ENCODE measurements around the gene SYTL3.

SYTL3 gene

DNA sequence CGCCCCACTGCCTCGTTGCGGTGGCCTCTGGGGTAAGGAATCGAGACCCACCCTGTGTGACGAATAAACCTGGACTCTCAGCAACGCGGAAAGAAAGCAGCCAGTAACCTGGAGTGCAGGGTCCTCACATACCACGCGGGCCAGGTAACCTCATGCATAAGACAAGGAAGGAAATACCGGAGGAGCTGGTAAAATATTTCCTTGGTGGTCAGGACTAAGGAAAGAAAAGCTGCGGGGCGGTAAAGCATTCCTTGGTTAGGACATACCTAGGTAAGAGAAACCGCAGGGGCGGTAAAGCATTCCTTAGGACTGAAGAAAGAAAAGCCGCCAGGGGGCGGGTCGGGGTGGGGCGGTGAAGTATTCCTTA is 80.7 kb downstream of the SYTL3 start:
- TF ChIP-seq GATA2 (IDR thresholded peaks at IDR 0.05; ENCODE audit: low read depth, low read length) (no peak), GATA3 (IDR thresholded peaks at IDR 0.05; ENCODE audit: low read depth, low read length) (no peak)

DNA sequence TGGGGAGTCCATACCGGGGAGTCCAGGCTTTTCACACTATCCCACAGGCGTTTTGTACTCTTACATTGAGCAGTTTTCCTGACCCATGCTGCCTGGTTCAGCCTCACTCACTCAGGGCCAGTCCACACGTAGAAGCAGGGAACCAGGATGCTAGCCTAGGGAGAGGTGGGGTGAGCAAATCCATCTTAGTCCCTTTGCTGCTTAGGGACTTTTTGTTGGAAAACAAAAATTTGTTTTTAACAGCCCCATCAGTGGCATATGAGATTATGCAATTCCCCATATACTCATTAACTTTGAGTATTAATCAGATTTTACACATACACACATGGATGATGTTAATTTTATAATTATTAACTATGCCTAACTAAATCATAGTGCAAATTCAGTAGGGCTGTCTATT is 85.2 kb downstream of the SYTL3 start:
- TF ChIP-seq GATA3 (IDR thresholded peaks at IDR 0.05; ENCODE audit: low read depth, low read length) (no peak), GATA2 (IDR thresholded peaks at IDR 0.05; ENCODE audit: low read depth, low read length) (no peak)

DNA sequence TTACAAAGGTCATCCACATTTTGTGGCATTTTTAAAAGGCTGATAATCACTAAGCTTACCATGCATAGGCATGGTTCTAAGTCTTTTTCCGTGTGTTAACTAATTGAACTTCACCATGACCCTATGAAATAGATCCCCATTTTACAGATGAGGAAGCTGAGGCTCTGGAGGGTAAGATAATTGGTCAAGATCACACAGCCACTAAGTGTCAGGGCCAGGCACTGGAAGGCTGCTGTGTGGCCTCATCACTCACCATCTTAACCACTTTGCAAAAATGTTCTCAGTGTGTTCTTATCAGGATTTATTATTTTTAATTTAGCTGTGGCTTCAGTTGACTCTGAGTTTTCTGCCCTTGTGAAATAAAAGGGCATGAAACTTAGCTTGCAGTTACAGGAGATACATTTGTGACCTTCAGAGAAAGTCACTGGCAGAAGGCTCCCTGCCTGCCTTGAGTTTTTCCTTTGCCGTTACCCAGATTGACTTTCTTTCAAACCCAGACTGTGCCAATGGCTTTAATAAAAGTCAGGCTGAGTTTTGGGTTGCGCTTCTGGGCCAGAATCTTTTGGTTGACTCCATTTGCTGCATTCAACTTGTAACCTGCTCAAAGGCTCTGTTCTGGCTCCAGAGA is 87.3 kb downstream of the SYTL3 start:
- TF ChIP-seq GATA3 (IDR thresholded peaks at IDR 0.05; ENCODE audit: low read depth, low read length) (no peak), GATA2 (IDR thresholded peaks at IDR 0.05; ENCODE audit: low read depth, low read length) (no peak)

GRCh38 chr6:158737710-158738615 is 88.1 kb downstream of the SYTL3 start:
- no peak for TF ChIP-seq GATA2 (IDR thresholded peaks at IDR 0.05; ENCODE audit: low read depth, low read length)
- TF ChIP-seq GATA3 (IDR thresholded peaks at IDR 0.05; ENCODE audit: low read depth, low read length) = no peak

DNA sequence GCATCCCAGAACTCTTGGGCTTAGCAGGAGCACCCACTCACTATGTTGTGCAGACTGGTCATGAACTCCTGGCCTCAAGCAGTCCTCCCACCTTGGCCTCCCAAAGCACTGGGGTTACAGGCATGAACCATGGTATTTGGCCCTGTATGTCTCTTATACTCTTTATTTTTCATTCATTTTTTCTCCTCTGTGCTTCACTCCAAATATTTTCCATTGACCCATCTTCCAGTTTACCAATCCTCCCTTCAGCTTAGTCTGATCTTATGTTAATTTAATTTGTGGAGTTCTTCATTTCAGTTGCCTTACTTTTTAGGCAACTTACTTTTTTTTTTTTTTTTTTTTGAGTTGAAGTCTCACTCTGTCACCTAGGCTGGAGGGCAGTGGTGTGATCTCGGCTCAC is 89.8 kb downstream of the SYTL3 start:
- TF ChIP-seq GATA2 (IDR thresholded peaks at IDR 0.05; ENCODE audit: low read depth, low read length) = no peak
- TF ChIP-seq GATA3 (IDR thresholded peaks at IDR 0.05; ENCODE audit: low read depth, low read length) = no peak

DNA sequence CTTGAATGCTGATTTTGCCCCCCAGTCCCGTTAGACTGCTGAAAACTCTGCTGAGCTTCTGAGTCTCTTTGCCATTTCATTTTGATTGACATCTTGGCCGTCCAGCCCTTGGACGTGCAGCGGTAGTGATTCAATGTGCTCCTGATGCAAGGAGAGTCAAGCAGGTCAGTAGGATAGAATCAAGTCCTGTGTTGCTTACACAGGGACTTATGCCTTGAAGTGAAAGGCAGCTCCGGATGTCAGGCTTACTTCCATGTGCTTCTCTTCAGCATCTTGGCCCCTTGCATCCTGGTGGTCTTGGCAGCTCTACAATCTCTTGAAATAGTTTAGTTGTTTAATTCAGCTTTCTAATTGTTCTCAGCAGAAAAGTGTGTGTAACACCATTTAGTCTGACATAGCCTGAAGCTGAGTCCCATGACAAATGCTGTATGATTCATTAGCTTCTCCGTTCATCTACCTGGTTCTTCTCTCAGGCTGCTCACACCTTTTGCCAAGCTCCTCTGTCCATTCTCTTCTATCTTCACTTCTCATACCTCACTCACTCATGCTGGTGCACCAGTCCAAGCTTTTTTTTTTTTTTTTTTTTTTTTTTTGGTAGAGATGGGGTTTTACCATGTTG is 93.3 kb downstream of the SYTL3 start:
- no peak for TF ChIP-seq GATA2 (IDR thresholded peaks at IDR 0.05; ENCODE audit: low read depth, low read length)
- TF ChIP-seq GATA3 (IDR thresholded peaks at IDR 0.05; ENCODE audit: low read depth, low read length) = no peak

GRCh38 chr6:158744986-158745430 is 95.2 kb downstream of the SYTL3 start:
- peak; percentile 84 for TF ChIP-seq GATA2 (IDR thresholded peaks at IDR 0.05; ENCODE audit: low read depth, low read length)
- TF ChIP-seq GATA3 (IDR thresholded peaks at IDR 0.05; ENCODE audit: low read depth, low read length) = peak; percentile 21; the same call in 1 of the 2 replicates

DNA sequence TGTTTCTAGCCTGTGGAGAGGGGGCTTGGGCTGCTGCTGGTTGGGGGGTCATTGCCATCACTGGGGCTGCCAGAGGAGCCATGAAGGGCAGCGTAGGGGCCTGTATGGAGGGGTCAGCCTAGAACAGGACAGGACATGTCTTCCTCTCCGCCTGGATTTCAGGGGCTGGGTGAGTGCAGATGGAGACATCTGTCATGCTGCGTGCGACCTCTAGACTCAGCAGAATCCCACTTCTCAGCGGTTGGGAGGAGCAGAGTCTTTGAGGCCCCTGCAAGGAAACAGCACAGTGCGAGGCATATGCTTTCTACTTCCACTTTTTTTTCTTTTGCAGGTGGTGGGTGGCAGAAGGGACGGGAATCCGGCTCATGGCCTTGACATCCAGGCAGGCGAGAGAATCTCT is 101.4 kb downstream of the SYTL3 start:
- TF ChIP-seq GATA2 (IDR thresholded peaks at IDR 0.05; ENCODE audit: low read depth, low read length) (no peak), GATA3 (IDR thresholded peaks at IDR 0.05; ENCODE audit: low read depth, low read length) (no peak)

- no peak for TF ChIP-seq GATA3 (IDR thresholded peaks at IDR 0.05; ENCODE audit: low read depth, low read length)
- no peak for TF ChIP-seq GATA2 (IDR thresholded peaks at IDR 0.05; ENCODE audit: low read depth, low read length)
Observed at GRCh38 chr6:158751921-158752320, 102.1 kb downstream of the SYTL3 start.

- TF ChIP-seq GATA3 (IDR thresholded peaks at IDR 0.05; ENCODE audit: low read depth, low read length) (no peak), GATA2 (IDR thresholded peaks at IDR 0.05; ENCODE audit: low read depth, low read length) (0 out of 2 replicates have a peak, but pooled peaks have one; percentile 4)
Observed at GRCh38 chr6:158752613-158753012, 102.8 kb downstream of the SYTL3 start.

DNA sequence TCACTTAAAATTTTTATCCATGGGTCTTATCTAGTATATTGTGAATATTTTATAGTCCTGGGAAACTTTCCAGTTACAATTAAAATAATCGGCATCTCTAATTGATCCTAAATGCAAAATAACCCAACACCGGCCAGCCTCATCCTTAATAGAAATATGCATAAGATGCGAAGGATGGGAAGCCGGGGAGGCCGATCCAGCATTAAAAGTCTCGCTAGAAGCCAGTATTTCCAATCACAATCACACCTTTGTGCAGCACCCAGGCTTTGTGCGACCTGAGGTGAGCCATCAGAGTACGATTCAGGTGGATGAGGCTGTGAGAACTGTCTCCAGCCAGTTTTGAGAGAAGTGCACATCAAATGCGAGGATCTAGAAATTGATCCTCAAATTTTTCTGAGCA is 104.0 kb downstream of the SYTL3 start:
- no peak for TF ChIP-seq GATA3 (IDR thresholded peaks at IDR 0.05; ENCODE audit: low read depth, low read length)
- TF ChIP-seq GATA2 (IDR thresholded peaks at IDR 0.05; ENCODE audit: low read depth, low read length) = no peak

- TF ChIP-seq GATA3 (IDR thresholded peaks at IDR 0.05; ENCODE audit: low read depth, low read length) (no peak), GATA2 (IDR thresholded peaks at IDR 0.05; ENCODE audit: low read depth, low read length) (peak; percentile 95)
Observed at GRCh38 chr6:158754738-158755137, 104.9 kb downstream of the SYTL3 start.

- TF ChIP-seq GATA2 (IDR thresholded peaks at IDR 0.05; ENCODE audit: low read depth, low read length) (no peak), GATA3 (IDR thresholded peaks at IDR 0.05; ENCODE audit: low read depth, low read length) (no peak)
Observed at GRCh38 chr6:158755636-158756035, 105.8 kb downstream of the SYTL3 start.

DNA sequence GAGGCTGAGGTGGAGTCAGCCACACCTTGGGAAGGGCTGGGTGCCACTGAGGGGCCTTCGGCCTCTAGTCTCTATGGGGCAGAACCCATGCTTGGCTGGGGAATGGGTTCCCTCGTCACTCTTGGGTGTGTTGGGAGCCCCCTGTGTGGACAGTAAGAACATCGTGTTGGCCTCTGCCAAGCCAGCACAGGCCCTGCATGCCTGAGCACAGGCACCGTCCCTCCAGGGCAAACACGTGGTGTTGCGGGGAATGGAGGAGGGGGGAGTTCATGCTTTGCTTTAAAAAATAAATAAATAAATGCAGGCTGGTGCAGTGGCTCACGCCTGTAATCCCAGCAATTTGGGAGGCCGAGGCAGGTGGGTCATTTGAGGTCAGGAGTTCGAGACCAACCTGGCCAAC is 106.3 kb downstream of the SYTL3 start:
- TF ChIP-seq GATA2 (IDR thresholded peaks at IDR 0.05; ENCODE audit: low read depth, low read length) (no peak), GATA3 (IDR thresholded peaks at IDR 0.05; ENCODE audit: low read depth, low read length) (no peak)

Measured in SH-SY5Y (cell line).